ENCODE measurements around the gene CPNE4. TPM values are rescaled to one million over a fixed set of nuclear protein-coding genes. Genes with fewer than 3 reads are reported as not detected.

The CPNE4 gene
- total and polyA plus RNA-seq, 2 donors (not counting 3 experiments of a cell fraction or from before 2014, with no cell fraction given), result not detected

- H4K20me1 ChIP-seq (replicated peaks; ENCODE audit: control insufficient read depth, extremely low read depth, insufficient read depth, low read length), result no peaks in the 10 kb centered on the region
- H3K4me3 ChIP-seq (replicated peaks in 1 of 3; ENCODE audit: insufficient read depth in 1 of 3, low read depth in 1 of 3, low read length in 3 of 3), result no peak overlapping the region
- H3K79me2 ChIP-seq (ENCODE audit: control insufficient read depth, insufficient read depth, low read length), result no peaks in the 10 kb centered on the region
- no peaks in the 10 kb centered on the region for H3K4me1 ChIP-seq (ENCODE audit: control insufficient read depth, extremely low read depth, insufficient read depth, low read length)
- no peak overlapping the region for H3K27ac ChIP-seq (ENCODE audit: insufficient read depth, low read depth, low read length)
- no TSS peak for BruUV-seq (replicated peaks)
- DNase-seq (ENCODE audit: low read depth, low spot score) (no peak), FAIRE-seq (no peak)
- no peaks in the 10 kb centered on the region for H3K27me3 ChIP-seq (ENCODE audit: control insufficient read depth in 2 of 2, insufficient read depth in 2 of 2, low read length in 2 of 2)
- CTCF ChIA-PET, result no interaction called here
- TF ChIP-seq MAX (IDR thresholded peaks at IDR 0.05; ENCODE audit: insufficient read depth, insufficient read length) (no peak), JUN (IDR thresholded peaks at IDR 0.05; ENCODE audit: borderline replicate concordance, insufficient read depth, insufficient read length, low read depth) (no peak), GATA2 (IDR thresholded peaks at IDR 0.05; ENCODE audit: insufficient read depth, insufficient read length, low read depth, low read length) (no peak), MYC (IDR thresholded peaks at IDR 0.05; ENCODE audit: low read depth, low read length) (no peak), POLR2A (IDR thresholded peaks at IDR 0.05; ENCODE audit: low read depth, low read length) (no peak), FOS (IDR thresholded peaks at IDR 0.05; ENCODE audit: borderline replicate concordance, insufficient read depth, low read length) (no peak), POLR2AphosphoS5 (IDR thresholded peaks at IDR 0.05; ENCODE audit: insufficient read depth, low read depth, low read length) (no peak), EZH2 (IDR thresholded peaks at IDR 0.05; ENCODE audit: borderline replicate concordance, low read depth, low read length, severe bottlenecking) (no peak), CTCF (IDR thresholded peaks at IDR 0.05; ENCODE audit: extremely low read depth in 1 of 2, insufficient read depth in 1 of 2, low read depth in 1 of 2, low read length in 2 of 2) (no peak)
- no peak overlapping the region for H3K4me2 ChIP-seq (ENCODE audit: insufficient read depth, low read length)
- no peaks in the 10 kb centered on the region for H3K9me3 ChIP-seq (replicated peaks; ENCODE audit: control insufficient read depth, insufficient read depth, low read length)
- H2AFZ ChIP-seq (ENCODE audit: low read depth, low read length), result no peak overlapping the region
- dilution Hi-C loops (cut with MboI; ENCODE audit: extremely low pct_ligation_motif_present, low sequenced_read_pairs) (no loop called here), intact Hi-C loops (cut with micrococcal nuclease) (no loop called here)
- no peak overlapping the region for H3K9ac ChIP-seq (replicated peaks; ENCODE audit: extremely low read depth, insufficient read depth, low read length)
- POLR2A ChIA-PET, result no interaction called here
- H3K36me3 ChIP-seq (ENCODE audit: control insufficient read depth in 2 of 2, extremely low read depth in 1 of 2, insufficient read depth in 2 of 2, low read length in 2 of 2), result no peaks in the 10 kb centered on the region
- no peaks in the 10 kb centered on the region for H3K9me1 ChIP-seq (replicated peaks; ENCODE audit: control insufficient read depth, extremely low read depth, insufficient read depth, low read length)
These were observed 62.3 kb downstream of the CPNE4 start for GRCh38 chr3:131972550-131972949.

Data from endothelial cell of umbilical vein (primary cell).